NAMALWA (cell line): Measurements from ENCODE around the gene ARHGAP10.

Experiments used
- DNase-seq: peaks from one replicate; pipeline ENCODE4 v3.0.0-alpha.2; 2015; ENCODE audit warnings: low spot score

The ARHGAP10 gene

DNA sequence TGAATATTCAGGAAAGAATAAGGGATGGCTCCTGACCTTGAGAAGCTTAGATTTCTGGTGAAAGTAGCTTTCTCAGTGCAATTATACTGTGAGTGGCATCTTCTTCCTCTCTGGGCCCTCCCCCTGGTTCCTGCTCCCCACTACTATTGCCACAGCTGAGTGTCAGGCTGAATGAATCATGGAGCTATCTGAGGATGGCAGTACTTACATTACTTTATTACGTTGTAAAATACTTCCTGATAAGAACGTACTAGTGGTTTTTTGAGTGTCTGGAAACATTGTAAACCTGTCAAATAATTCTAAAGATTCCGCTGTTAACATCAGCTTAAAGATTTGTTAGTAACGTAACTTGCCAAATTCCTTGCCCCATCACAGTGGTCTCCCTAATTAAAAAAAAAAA, 36.2 kb downstream of the ARHGAP10 start:
- no peak for DNase-seq

GRCh38 chr4:147769386-147769785, 37.5 kb downstream of the ARHGAP10 start:
- no peak for DNase-seq

DNA sequence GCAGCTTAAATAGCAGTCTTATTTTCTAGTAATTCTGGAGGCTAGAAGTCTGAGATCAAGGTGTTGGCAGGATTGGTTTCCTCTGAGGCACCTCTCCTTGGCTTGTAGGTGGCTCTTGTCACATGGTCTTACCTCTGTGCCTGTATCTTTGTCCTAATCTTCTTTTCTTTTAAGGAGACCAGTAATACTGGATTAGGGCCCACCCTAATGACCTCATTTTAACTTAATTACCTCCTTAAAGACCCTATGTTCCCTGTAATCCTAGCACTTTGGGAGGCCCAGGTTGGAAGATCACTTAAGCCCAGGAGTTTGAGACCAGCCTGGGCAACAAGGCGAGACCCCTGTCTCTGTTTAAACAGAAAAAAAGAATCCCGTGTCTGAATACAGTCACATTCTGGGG, 38.9 kb downstream of the ARHGAP10 start:
- DNase-seq = no peak

GRCh38 chr4:147772056-147772455, 40.2 kb downstream of the ARHGAP10 start:
- no peak for DNase-seq

DNA sequence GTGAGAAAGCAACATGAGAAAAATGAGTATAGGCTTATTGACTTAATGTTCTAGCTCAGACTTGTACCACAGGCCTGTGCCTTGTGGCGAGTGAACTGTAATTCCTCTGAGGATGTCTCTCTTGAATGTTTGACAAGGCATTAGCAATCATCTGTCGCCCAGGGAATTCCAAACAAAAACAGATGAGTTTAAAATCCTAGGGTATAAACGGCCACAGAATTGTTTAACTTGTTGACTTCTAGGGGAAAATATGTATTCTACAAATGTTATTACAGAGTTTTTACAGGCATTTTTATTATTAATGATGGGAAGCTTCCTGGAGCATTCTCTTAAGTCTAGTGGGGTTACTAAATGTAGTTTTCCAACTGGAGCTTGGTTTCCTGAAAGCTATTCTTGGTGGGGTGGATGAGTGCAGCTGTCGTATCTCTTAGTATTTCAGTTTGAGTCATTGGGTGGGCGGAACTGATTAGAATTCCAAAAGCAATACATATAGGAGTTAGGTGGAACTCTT, 40.6 kb downstream of the ARHGAP10 start:
- DNase-seq = no peak

- DNase-seq = no peak
Observed at GRCh38 chr4:147773261-147774184, 41.6 kb downstream of the ARHGAP10 start.

DNA sequence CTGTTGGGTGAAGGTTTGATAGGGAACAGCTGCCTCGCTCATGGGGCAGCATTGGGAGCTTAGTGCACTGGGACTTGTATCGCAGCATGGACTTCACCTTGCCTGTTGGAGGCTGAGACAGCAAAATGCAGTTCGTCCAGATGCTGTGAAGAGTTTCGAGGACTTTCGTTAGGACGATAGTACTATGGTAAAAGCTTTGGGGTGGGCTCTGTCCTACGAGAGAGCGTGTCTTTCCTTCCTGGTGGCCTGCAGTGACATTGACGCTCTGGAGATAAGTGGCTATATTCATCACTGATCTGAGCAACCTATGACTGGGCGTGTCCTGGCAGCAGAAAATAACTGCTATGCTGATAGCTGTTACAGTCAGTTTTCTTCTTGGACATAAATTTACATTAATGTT, 44.8 kb downstream of the ARHGAP10 start:
- no peak for DNase-seq

- DNase-seq = no peak
Observed at GRCh38 chr4:147777456-147778091, 45.7 kb downstream of the ARHGAP10 start.

DNA sequence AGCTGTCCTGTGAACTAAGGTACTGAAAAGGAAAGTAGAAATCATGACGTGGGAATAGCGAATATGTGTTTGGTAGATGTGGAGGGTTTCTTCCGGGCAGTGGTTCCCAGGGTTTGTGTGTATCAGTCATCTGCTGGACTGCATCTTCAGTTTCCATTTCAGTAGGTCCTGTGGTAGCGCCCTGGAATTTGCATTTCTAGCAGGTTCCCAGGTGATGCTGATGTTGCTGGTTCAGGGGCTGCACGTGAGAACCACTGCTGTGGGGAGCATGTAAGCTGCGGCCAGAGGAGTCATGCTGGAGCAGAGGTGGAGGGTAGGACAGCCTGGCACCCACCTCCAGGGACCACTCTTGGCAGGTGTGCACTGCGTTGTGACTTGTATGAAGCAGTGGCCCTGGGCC, 47.1 kb downstream of the ARHGAP10 start:
- no peak for DNase-seq

GRCh38 chr4:147779451-147779850, 47.6 kb downstream of the ARHGAP10 start:
- DNase-seq = no peak

GRCh38 chr4:147780137-147780777, 48.4 kb downstream of the ARHGAP10 start:
- DNase-seq = peak; percentile 43

- no peak for DNase-seq
Observed at GRCh38 chr4:147782087-147782781, 50.3 kb downstream of the ARHGAP10 start.

DNA sequence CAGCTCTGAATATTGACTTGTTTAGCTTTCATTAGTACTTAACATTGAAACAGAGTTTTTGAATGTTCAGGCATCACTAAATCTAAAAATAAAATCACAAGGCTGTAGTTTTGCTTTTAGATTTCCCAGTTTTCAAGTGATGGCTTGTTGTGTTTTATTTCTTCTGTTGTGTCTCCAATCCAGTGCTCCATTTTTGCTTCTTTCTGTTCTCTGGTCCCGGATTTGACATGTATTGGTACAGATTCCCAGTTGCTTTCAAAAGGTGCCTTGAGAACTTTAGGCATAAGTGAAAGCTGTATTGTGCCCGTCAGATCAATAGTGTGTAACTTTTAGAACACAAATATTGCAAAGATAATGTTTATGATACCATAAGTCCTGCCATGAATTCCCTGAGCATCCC, 53.2 kb downstream of the ARHGAP10 start:
- DNase-seq = no peak

DNA sequence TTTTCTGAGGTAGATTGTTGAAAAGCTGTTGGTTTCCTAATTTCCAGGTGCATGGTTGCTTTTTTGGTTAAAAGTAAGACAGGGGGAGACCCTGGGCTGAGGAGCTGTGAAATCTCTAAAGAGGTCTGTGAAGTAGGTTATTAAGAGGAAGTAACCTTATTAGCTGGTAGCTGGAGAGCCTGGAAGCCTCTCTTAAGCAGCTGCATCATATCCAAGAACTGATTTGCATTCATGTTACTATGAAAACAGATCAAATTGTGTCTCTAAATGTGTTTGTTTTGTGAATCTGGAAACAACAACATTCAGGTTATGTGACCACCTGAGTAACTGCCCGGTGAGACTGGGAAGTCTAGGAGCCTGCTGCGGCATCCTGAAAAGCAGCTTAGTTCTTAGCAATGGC, 54.1 kb downstream of the ARHGAP10 start:
- DNase-seq = peak; percentile 69

DNA sequence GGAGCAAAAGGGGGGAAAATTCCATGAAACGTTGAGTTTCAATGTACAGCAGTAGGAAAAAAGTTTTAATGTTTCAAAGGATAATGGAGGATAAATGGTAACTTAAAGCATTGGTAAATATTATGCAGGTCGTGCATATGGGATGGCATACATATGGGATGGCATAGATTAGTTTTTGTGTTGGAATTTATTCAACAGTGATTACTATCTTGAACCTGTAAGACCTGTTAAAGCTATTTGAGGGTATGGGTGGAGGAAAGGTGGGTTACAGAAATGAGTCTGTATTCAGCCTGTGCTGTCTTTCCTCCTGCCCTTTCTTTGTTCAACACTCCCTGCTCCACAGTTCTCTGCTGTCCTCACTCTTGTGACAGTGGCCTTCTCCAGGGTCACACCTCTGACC, 54.6 kb downstream of the ARHGAP10 start:
- DNase-seq = no peak

GRCh38 chr4:147787204-147787603, 55.3 kb downstream of the ARHGAP10 start:
- DNase-seq = no peak

GRCh38 chr4:147788791-147789190, 56.9 kb downstream of the ARHGAP10 start:
- no peak for DNase-seq

GRCh38 chr4:147789596-147789995, 57.7 kb downstream of the ARHGAP10 start:
- DNase-seq = no peak

- no peak for DNase-seq
Observed at GRCh38 chr4:147790412-147790811, 58.5 kb downstream of the ARHGAP10 start.

GRCh38 chr4:147791341-147791740, 59.5 kb downstream of the ARHGAP10 start:
- no peak for DNase-seq

DNA sequence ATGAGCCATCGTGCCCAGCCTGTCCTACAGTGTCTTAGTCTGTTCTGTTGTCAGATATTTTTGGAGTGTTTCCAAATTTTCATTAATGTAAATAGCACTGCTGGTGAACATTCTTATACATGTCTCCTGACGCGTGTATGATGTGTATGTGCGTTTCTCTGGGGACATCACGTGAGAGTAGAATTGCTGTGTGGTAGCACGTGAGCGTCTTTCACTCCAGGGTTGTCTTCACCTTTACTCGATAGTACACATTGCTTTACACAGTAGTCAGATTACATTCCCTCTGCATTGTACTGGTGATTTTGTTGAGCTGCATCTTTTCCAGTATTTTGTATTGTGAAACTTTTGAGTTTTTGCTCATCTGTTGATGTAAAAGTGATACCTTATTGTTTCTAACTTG, 60.0 kb downstream of the ARHGAP10 start:
- no peak for DNase-seq
